ENCODE results near the gene COLEC12.

The COLEC12 gene

GRCh38 chr18:500632-501405 is at the start of gene COLEC12:
TSS of gene COLEC12 (minus strand) at chr18:500701. CDS start at chr18:500514, 187 bp downstream.
- DNase-seq (ENCODE audit: low read depth in 2 of 2): no peak

GRCh38 chr18:549967-550366 is 49.5 kb upstream of the COLEC12 start:
- no peak for DNase-seq (ENCODE audit: low read depth in 2 of 2)

- no peak for DNase-seq (ENCODE audit: low read depth in 2 of 2)
Measured at GRCh38 chr18:543447-544078, 43.1 kb upstream of the COLEC12 start.

GRCh38 chr18:533995-534601 is 33.6 kb upstream of the COLEC12 start:
- DNase-seq (ENCODE audit: low read depth in 2 of 2): no peak

- no peak for DNase-seq (ENCODE audit: low read depth in 2 of 2)
Measured at GRCh38 chr18:532632-533031, 32.1 kb upstream of the COLEC12 start.

- DNase-seq (ENCODE audit: low read depth in 2 of 2): no peak
Measured at GRCh38 chr18:532018-532417, 31.5 kb upstream of the COLEC12 start.

- DNase-seq (ENCODE audit: low read depth in 2 of 2): no peak
Measured at GRCh38 chr18:527146-527545, 26.6 kb upstream of the COLEC12 start.

GRCh38 chr18:526681-527080 is 26.2 kb upstream of the COLEC12 start:
- no peak for DNase-seq (ENCODE audit: low read depth in 2 of 2)

- no peak for DNase-seq (ENCODE audit: low read depth in 2 of 2)
Measured at GRCh38 chr18:525036-525797, 24.7 kb upstream of the COLEC12 start.

- DNase-seq (ENCODE audit: low read depth in 2 of 2): no peak
Measured at GRCh38 chr18:524466-524865, 24.0 kb upstream of the COLEC12 start.

GRCh38 chr18:523561-523960 is 23.1 kb upstream of the COLEC12 start:
- DNase-seq (ENCODE audit: low read depth in 2 of 2): no peak

GRCh38 chr18:519019-519879 is 18.7 kb upstream of the COLEC12 start:
- no peak for DNase-seq (ENCODE audit: low read depth in 2 of 2)

GRCh38 chr18:518081-518480 is 17.6 kb upstream of the COLEC12 start:
- DNase-seq (ENCODE audit: low read depth in 2 of 2): no peak

- DNase-seq (ENCODE audit: low read depth in 2 of 2): no peak
Measured at GRCh38 chr18:515838-516237, 15.3 kb upstream of the COLEC12 start.

GRCh38 chr18:515156-515815 is 14.8 kb upstream of the COLEC12 start:
- no peak for DNase-seq (ENCODE audit: low read depth in 2 of 2)

- no peak for DNase-seq (ENCODE audit: low read depth in 2 of 2)
Measured at GRCh38 chr18:513826-514530, 13.5 kb upstream of the COLEC12 start.

- DNase-seq (ENCODE audit: low read depth in 2 of 2): no peak
Measured at GRCh38 chr18:512957-513356, 12.5 kb upstream of the COLEC12 start.

GRCh38 chr18:508835-509234 is 8.3 kb upstream of the COLEC12 start:
- DNase-seq (ENCODE audit: low read depth in 2 of 2): no peak

- DNase-seq (ENCODE audit: low read depth in 2 of 2): no peak
Measured at GRCh38 chr18:507636-508035, 7.1 kb upstream of the COLEC12 start.

- no peak for DNase-seq (ENCODE audit: low read depth in 2 of 2)
Measured at GRCh38 chr18:506801-507200, 6.3 kb upstream of the COLEC12 start.
